ENCODE measurements around the gene ABCA7. TPM values are rescaled to one million over a fixed set of nuclear protein-coding genes. Genes with fewer than 3 reads are reported as not detected.

ABCA7 gene
- total and polyA plus RNA-seq, 2 of the 13 experiments (the other 11 are each of a cell fraction or from before 2014, with no cell fraction given): 4.4 to 32.4 TPM

DNA sequence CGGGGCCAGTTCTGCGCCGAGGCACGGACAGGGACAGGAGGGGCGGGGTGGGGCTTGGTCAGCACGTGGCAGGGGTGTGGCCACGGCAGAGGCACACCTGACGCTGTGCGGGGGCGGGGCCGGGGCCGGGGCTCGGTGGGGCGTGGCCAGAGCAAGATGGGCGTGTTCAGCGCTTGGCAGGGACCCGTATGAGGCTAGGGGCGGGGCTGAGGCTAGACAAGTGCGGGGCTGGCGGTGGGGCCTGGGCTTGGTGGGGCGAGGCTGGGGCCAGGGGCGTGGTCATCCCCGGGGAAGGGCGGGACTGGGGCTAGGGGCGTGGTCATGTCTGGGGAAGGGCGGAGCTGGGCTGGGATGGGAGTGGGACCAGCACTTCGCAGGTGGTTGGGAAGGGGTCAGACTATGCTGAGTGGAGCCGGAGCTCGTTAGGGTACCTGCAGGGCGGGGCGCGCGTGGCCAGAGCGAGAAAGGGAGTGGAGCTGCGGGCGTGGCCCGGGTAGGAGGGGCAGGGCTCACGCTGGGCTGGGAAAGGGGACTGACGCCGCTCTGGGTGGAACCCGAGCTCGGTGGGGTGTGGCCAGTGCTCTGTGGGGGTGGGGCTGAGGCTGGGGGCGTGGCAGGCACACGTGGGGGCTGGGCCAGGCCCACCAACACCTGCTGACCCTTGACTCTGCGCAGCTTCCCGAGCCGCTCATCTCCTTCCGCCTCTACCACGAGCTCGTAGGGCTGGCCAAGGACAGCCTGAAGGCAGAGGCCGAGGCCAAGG lies 42.4 kb downstream of the ABCA7 start:
- Histone ChIP-seq H3K9me3 (ENCODE audit: low read length) (no peaks in the 10 kb centered on the region), H3K36me3 (replicated peaks in 1 of 2; ENCODE audit: control insufficient read depth in 1 of 2, insufficient read depth in 2 of 2, low read length in 2 of 2) (peaks cover 0 to 7% of the 10 kb centered on the region in 2 experiments; a peak in 3 of 5 replicates), H3K27me3 (ENCODE audit: control insufficient read depth in 1 of 2, insufficient read depth in 2 of 2, low read length in 2 of 2) (no peaks in the 10 kb centered on the region), H3K4me3 (replicated peaks in 1 of 3; ENCODE audit: insufficient read depth in 1 of 3, low read depth in 2 of 3, low read length in 3 of 3) (no peak overlapping the region), H3K4me2 (ENCODE audit: low read depth, low read length) (no peak overlapping the region), H3K4me1 (ENCODE audit: insufficient read depth, low read length) (peaks cover 9% of the 10 kb centered on the region), H3K79me2 (ENCODE audit: insufficient read depth, low read length) (no peaks in the 10 kb centered on the region), H2AFZ (ENCODE audit: low read length) (no peak overlapping the region), H3K9ac (ENCODE audit: insufficient read depth, low read depth, low read length) (no peak overlapping the region), H4K20me1 (ENCODE audit: insufficient read depth, low read length) (no peaks in the 10 kb centered on the region), H3K27ac (ENCODE audit: extremely low read length, insufficient read depth, low read length) (no peak overlapping the region)
- no peak for TF ChIP-seq MXD4 (CRISPR knock-in tag; IDR thresholded peaks at IDR 0.05)
- TF ChIP-seq ZNF816 (CRISPR knock-in tag; IDR thresholded peaks at IDR 0.05; ENCODE audit: borderline replicate concordance): no peak
- TF ChIP-seq REPIN1 (CRISPR knock-in tag; IDR thresholded peaks at IDR 0.05; ENCODE audit: borderline replicate concordance, low read depth): no peak
- no peak for TF ChIP-seq ZNF205 (CRISPR knock-in tag; IDR thresholded peaks at IDR 0.05)
- TF ChIP-seq SRY (CRISPR knock-in tag; IDR thresholded peaks at IDR 0.05): no peak
- no peak for TF ChIP-seq CREM (IDR thresholded peaks at IDR 0.05)
- TF ChIP-seq CREM (CRISPR knock-in tag; IDR thresholded peaks at IDR 0.05): no peak
- TF ChIP-seq, protein P1, sequence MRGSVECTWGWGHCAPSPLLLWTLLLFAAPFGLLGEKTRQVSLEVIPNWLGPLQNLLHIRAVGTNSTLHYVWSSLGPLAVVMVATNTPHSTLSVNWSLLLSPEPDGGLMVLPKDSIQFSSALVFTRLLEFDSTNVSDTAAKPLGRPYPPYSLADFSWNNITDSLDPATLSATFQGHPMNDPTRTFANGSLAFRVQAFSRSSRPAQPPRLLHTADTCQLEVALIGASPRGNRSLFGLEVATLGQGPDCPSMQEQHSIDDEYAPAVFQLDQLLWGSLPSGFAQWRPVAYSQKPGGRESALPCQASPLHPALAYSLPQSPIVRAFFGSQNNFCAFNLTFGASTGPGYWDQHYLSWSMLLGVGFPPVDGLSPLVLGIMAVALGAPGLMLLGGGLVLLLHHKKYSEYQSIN (CRISPR knock-in tag; IDR thresholded peaks at IDR 0.05; ENCODE audit: borderline replicate concordance): no peak
- TF ChIP-seq BHLHE40 (IDR thresholded peaks at IDR 0.05; ENCODE audit: low read length): 0 out of 2 replicates have a peak, but pooled peaks have one; percentile 9
- intact Hi-C loops (cut with micrococcal nuclease; ENCODE audit: unreplicated experiment) (no loop called here), in situ Hi-C loops (cut with HindIII; ENCODE audit: extremely low pct_ligation_motif_present, low pct_unique_long_range_greater_than_20kb) (no loop called here)
- ATAC-seq: peak; percentile 27
- ChIA-PET CTCF (ENCODE audit: low intra/inter-chr PET ratio, low total read pairs) (no interaction called here), POLR2A (interaction anchor here (0.9 kb wide), 1 partner anchor 12 kb away, joined by 4 read pairs; no protein-coding TSS in a partner anchor)
- BruUV-seq (replicated peaks): no TSS peak
- DNase-seq (ENCODE audit: low spot score): no peak
- 90% methylated on average over 43 of the region's 51 CpGs for WGBS (ENCODE audit: low lambda C conversion rate)
- FAIRE-seq: no peak

All from HepG2 (cell line).